Neutrophil (primary cell): Measurements from ENCODE around the gene GATA3.

ENCODE experiments used
- H3K27ac ChIP-seq: fragments of 200-600 bp; sonication (generic); 2 replicates; pipeline ENCODE4 v1.5.1; 2016; ENCODE audit warnings: mild to moderate bottlenecking, moderate library complexity
- H3K27me3 ChIP-seq: fragments of 200-600 bp; sonication (generic); 2 replicates; pipeline ENCODE4 v1.6.0; 2016; ENCODE audit warnings: mild to moderate bottlenecking
- H3K36me3 ChIP-seq: fragments of 200-600 bp; sonication (generic); 2 replicates; pipeline ENCODE4 v1.5.1; 2017
- H3K4me1 ChIP-seq, 2 experiments: fragments of 200-600 bp in 1 of 2; sonication (generic) in 1 of 2; 1 replicate in 1 of 2; 2 replicates in 1 of 2; pipeline versions ENCODE4 v1.5.1 to v1.6.1; 2013 to 2016; ENCODE audit warnings: low read depth in 1 of 2, low read length in 1 of 2, mild to moderate bottlenecking in 1 of 2, moderate library complexity in 1 of 2; ENCODE audit not compliant: control insufficient read depth in 1 of 2, insufficient read depth in 1 of 2
- H3K4me3 ChIP-seq, 2 experiments: fragments of 200-600 bp in 1 of 2; sonication (generic) in 1 of 2; 1 replicate in 1 of 2; 2 replicates in 1 of 2; pipeline ENCODE4 v1.5.1; 2013 to 2016; ENCODE audit warnings: low read depth in 1 of 2, low read length in 1 of 2, mild to moderate bottlenecking in 1 of 2, moderate library complexity in 1 of 2
- H3K9me3 ChIP-seq: fragments of 200-600 bp; sonication (generic); 2 replicates; pipeline ENCODE4 v1.5.1; 2016
- TF ChIP-seq, protein P1 (sequence below): fragments of 200-600 bp; sonication (generic); IDR thresholded peaks from 2 replicates; pipeline ENCODE4 v1.5.1; 2016; ENCODE audit warnings: antibody characterized with exemption

Gene GATA3

DNA sequence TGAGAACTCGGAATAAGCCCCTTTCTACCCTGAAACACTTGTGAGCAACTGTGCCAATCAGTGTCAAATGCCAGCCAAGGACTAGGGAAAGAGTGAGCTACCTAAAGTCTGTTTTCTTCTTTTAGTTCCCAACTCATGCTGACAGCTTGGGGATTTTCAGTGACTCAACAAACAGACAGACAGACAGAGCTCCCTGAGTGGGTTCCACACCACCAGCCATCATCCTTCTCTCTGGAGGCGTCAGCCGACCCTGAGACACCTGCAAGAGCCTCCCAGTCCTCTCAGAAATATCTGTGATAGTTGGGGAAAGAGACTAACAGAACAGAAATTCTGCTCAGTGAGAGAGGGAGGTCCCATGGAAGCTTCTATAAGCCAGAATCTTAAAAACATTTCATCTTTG, 49.5 kb downstream of the GATA3 start:
- H3K4me3 ChIP-seq = no peak overlapping the region
- peaks cover 29% of the 10 kb centered on the region for H3K27me3 ChIP-seq
- no peaks in the 10 kb centered on the region for H3K9me3 ChIP-seq
- no peaks in the 10 kb centered on the region for H3K36me3 ChIP-seq
- TF ChIP-seq, protein P1, sequence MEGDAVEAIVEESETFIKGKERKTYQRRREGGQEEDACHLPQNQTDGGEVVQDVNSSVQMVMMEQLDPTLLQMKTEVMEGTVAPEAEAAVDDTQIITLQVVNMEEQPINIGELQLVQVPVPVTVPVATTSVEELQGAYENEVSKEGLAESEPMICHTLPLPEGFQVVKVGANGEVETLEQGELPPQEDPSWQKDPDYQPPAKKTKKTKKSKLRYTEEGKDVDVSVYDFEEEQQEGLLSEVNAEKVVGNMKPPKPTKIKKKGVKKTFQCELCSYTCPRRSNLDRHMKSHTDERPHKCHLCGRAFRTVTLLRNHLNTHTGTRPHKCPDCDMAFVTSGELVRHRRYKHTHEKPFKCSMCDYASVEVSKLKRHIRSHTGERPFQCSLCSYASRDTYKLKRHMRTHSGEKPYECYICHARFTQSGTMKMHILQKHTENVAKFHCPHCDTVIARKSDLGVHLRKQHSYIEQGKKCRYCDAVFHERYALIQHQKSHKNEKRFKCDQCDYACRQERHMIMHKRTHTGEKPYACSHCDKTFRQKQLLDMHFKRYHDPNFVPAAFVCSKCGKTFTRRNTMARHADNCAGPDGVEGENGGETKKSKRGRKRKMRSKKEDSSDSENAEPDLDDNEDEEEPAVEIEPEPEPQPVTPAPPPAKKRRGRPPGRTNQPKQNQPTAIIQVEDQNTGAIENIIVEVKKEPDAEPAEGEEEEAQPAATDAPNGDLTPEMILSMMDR = no peak
- no peaks in the 10 kb centered on the region for H3K4me1 ChIP-seq
- H3K27ac ChIP-seq = no peak overlapping the region

DNA sequence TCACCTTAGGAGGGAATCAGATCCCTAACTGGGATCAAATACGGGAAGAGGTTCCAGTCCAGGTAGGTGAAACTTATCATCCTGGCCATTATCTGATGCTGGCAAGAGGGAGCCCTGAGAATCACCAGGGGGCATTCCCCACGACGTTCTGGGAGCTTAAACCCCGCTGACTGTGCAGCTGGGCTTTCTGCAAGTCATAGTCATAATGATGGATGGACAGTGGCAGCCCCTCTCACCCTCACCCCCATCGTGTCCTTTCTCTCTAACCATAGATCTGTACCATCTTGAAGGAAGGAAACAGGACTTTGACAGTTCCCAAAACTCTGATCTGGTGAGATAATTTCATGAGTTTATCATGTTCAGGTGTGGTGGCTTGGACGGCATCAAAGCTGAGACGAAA, 50.2 kb downstream of the GATA3 start:
- H3K4me1 ChIP-seq = no peaks in the 10 kb centered on the region
- no peak overlapping the region for H3K27ac ChIP-seq
- peaks cover 29% of the 10 kb centered on the region for H3K27me3 ChIP-seq
- H3K4me3 ChIP-seq = no peak overlapping the region
- H3K36me3 ChIP-seq = no peaks in the 10 kb centered on the region
- no peaks in the 10 kb centered on the region for H3K9me3 ChIP-seq
- TF ChIP-seq, protein P1 = no peak

DNA sequence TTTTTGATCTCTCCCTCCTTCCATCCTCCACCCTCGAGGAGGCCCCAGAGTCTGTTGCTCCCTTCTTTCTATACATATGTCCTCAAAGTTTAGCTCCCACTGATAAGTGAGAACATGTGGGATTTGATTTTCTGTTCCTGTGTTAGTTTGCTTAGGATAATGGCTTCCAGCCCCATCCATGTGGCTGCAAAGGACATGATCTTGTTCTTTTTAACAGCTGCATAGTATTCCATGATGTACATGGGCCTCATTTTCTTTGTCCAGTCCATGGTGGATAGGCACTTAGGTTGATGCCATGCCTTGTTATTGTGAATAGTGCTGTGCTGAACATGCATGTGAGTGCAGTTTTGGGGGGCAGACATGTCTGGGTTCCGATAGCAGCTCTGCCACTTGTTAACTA, 51.4 kb downstream of the GATA3 start:
- no peaks in the 10 kb centered on the region for H3K4me1 ChIP-seq
- H3K27me3 ChIP-seq = peaks cover 29% of the 10 kb centered on the region
- no peak overlapping the region for H3K27ac ChIP-seq
- TF ChIP-seq, protein P1 = no peak
- H3K36me3 ChIP-seq = no peaks in the 10 kb centered on the region
- no peaks in the 10 kb centered on the region for H3K9me3 ChIP-seq
- H3K4me3 ChIP-seq = no peak overlapping the region

DNA sequence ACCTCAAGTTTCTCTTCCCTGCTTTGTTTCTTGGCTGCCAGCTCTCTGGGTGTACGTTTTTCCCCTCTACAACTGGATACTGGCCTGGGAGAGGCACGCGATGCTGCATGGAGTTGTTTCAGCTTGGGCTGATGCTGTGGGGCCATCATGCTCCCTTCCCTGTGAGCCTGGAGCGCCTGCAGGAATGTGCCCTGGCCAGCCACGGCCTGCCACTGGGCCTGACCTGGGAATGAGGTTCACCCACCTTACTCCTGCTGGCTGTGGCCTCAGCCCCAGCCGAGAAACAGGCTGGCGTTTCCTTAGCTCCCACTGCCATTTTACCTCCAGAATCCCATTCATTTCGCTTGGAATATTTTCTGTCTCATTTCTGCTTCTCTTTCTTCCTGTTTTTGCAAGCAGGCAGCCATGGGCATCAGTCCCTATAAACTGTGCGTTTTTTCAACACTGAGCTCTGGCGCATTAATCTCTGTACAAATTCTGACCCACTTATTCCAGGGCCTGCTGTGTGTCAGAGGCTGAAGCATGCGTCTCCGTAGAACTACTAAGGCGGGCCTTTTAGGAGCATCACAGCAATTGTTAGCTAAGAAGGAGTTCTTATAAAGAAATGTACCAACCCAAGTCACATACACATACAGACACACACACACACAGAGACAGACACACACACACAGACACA, 57.9 kb downstream of the GATA3 start:
- TF ChIP-seq, protein P1 = no peak
- no peaks in the 10 kb centered on the region for H3K27me3 ChIP-seq
- H3K9me3 ChIP-seq = no peaks in the 10 kb centered on the region
- peaks cover 7 to 14% of the 10 kb centered on the region in 2 experiments for H3K4me1 ChIP-seq
- no peaks in the 10 kb centered on the region for H3K36me3 ChIP-seq
- no peak overlapping the region for H3K4me3 ChIP-seq
- H3K27ac ChIP-seq = no peak overlapping the region

DNA sequence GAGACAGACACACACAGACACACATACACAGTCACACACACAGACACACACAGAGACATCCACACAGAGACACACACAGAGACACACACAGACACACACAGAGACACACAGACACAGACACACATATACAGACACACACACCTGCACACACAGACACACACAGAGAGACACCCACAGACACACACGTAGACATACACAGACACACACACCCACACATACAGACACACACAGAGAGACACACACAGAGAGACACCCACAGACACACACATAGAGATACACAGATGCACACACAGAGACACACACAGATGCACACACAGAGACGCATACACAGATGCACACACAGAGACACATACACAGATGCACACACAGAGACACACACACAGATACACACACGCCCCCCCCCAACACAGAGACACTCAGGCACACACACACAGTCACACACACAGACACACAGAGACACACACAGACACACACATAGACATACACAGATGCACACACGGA, 58.5 kb downstream of the GATA3 start:
- Histone ChIP-seq H3K9me3 (no peaks in the 10 kb centered on the region), H3K4me3 (no peak overlapping the region), H3K27ac (no peak overlapping the region), H3K4me1 (peaks cover 7 to 14% of the 10 kb centered on the region in 2 experiments), H3K27me3 (no peaks in the 10 kb centered on the region), H3K36me3 (no peaks in the 10 kb centered on the region)
- TF ChIP-seq, protein P1 = no peak
